Fibroblast of lung (primary cell): ENCODE results near the gene NRP1.

Experiments
- EZH2 ChIP-seq: IDR thresholded peaks from 2 replicates; pipeline ENCODE4 v1.5.1; 2012; ENCODE audit warnings: low read length, control low read depth, mild to moderate bottlenecking; ENCODE audit errors: missing control alignments
- TF ChIP-seq, protein P1 (sequence below), 2 donors: IDR thresholded peaks in 1 of 2; conservative IDR thresholded peaks in 1 of 2; 1 replicate in 1 of 2; 2 replicates in 1 of 2; pipeline ENCODE4 v1.5.1; 2011 to 2012; ENCODE audit warnings: low read length in 2 of 2, control low read depth in 1 of 2, inconsistent platforms in 1 of 2, low read depth in 1 of 2, mild to moderate bottlenecking in 1 of 2

DNA sequence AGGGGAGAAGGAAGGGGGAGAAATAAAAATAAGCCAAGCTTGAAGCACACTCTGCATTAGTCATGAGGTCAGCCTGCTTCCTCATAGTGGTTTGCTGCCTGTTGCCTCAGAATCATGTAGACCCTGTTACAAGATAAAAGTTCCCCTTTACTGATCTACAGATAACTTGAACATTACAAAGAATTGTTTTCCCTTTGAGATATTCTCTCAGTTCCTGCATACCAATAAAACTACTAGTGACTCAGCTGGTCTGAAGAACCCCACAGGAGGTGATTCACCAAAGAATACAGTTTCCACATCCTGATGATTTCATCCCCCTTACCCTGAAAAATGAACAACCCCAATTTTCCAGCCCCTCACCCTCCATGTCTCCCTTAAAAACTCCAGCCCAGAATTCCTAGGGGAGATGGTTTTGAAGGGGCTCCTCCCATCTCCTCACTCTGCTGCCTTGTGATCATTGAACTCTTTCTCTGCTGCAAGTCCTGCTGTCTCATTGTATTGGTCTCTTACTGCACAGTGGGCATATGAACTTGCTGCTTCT lies 31.5 kb upstream of the NRP1 start:
- TF ChIP-seq EZH2 = no peak
- TF ChIP-seq, protein P1, sequence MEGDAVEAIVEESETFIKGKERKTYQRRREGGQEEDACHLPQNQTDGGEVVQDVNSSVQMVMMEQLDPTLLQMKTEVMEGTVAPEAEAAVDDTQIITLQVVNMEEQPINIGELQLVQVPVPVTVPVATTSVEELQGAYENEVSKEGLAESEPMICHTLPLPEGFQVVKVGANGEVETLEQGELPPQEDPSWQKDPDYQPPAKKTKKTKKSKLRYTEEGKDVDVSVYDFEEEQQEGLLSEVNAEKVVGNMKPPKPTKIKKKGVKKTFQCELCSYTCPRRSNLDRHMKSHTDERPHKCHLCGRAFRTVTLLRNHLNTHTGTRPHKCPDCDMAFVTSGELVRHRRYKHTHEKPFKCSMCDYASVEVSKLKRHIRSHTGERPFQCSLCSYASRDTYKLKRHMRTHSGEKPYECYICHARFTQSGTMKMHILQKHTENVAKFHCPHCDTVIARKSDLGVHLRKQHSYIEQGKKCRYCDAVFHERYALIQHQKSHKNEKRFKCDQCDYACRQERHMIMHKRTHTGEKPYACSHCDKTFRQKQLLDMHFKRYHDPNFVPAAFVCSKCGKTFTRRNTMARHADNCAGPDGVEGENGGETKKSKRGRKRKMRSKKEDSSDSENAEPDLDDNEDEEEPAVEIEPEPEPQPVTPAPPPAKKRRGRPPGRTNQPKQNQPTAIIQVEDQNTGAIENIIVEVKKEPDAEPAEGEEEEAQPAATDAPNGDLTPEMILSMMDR (conservative IDR thresholded peaks at IDR 0.05 in 1 of 2, IDR thresholded peaks at IDR 0.05 in 1 of 2; ENCODE audit: low read depth in 1 of 2, low read length in 2 of 2) = no peak
